ENCODE results near the gene NRG4. TPM values are rescaled to one million over a fixed set of nuclear protein-coding genes. Genes with fewer than 3 reads are reported as not detected.

NRG4 gene
- total and polyA plus RNA-seq, 9 of the 15 experiments (the other 6 are each of a cell fraction or from before 2014, with no cell fraction given) = 0.33 to 2.5 (median 0.76) TPM

DNA sequence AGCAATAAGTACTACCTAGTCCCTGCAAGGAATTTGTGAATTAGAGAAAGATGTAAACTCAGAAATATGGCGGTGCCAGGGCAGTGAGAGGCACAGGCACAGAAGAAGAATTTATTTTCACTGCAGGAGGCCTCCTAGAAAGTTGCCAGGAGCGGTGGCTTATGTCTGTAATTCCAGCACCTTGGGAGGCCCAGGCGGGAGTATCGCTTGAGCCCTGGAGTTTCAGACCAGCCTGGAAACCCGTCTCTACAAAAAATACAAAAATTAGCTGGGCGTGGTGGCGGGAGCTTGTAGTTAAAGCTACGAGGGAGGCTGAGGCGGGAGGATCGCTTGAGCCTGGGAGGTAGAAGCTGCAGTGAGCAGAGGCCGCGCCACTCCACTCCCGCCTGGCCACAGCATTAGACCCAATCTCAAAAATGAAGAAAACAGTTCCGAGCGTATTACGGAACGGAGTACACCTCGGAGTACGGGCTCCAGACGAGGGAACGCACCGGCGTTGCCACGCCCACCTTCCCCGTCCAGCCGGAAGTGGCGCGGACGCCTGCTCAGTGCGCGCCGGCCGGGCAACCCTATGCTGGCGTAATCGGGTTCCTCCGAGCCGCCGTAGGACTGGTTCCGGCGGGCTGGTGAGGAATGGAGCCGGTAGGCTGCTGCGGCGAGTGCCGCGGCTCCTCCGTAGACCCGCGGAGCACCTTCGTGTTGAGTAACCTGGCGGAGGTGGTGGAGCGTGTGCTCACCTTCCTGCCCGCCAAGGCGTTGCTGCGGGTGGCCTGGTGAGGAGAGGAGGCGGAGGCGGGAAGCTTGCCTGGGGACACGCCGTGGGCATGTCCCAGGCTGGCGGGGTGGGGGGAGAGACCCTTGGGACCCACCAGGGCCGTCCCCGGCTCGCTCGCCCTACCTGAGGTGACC is 108.6 kb downstream of the NRG4 start, which contains the start of gene FBXO22:
Gene FBXO22, plus strand, starts transcription at position 548 of the 909 bp plus-strand sequence. Its CDS starts 86 bp downstream, at position 634.
- intact Hi-C loops (cut with micrococcal nuclease) = loop anchor here (2.0 to 5.0 kb wide), 2 partner anchors 61 to 91 kb away; partner anchors contain the start of gene UBE2Q2
- ChIA-PET POLR2A (interaction anchor here (0.7 to 2.1 kb wide), 4 partner anchors 10 to 19 kb away, joined by 4 to 6 read pairs (median 5); no protein-coding TSS in a partner anchor), CTCF (ENCODE audit: low intra/inter-chr PET ratio) (interaction anchor here (1.3 kb wide), 1 partner anchor 18 kb away, joined by 3 read pairs; no protein-coding TSS in a partner anchor)
- Histone ChIP-seq H4K20me1 (replicated peaks; ENCODE audit: control insufficient read depth, insufficient read depth, low read length) (no peaks in the 10 kb centered on the region), H3K27ac (ENCODE audit: extremely low read depth, low read depth, low read length) (peak within 1 kb of the TSS; percentile 91), H3K79me2 (ENCODE audit: control insufficient read depth, insufficient read depth, low read length) (peaks cover 46% of the 10 kb centered on the region), H3K9me1 (ENCODE audit: control insufficient read depth, insufficient read depth, low read length) (no peaks in the 10 kb centered on the region), H3K9me3 (replicated peaks; ENCODE audit: control insufficient read depth, insufficient read depth, low read depth, low read length) (no peaks in the 10 kb centered on the region), H3K36me3 (ENCODE audit: control insufficient read depth, insufficient read depth, low read length) (peaks cover 58% of the 10 kb centered on the region), H3K27me3 (ENCODE audit: control insufficient read depth in 2 of 2, insufficient read depth in 2 of 2, low read length in 2 of 2) (no peaks in the 10 kb centered on the region), H3K4me1 (replicated peaks in 1 of 2; ENCODE audit: control insufficient read depth in 2 of 2, insufficient read depth in 2 of 2, low read length in 2 of 2) (peaks cover 19 to 32% of the 10 kb centered on the region in 2 experiments), H3K4me2 (ENCODE audit: insufficient read depth, low read length) (peak within 1 kb of the TSS; percentile 87), H3K9ac (ENCODE audit: insufficient read depth in 1 of 2, low read depth in 2 of 2, low read length in 2 of 2) (peak within 1 kb of the TSS; percentile 92 to 99), H3K4me3 (peak within 1 kb of the TSS; percentile 89), H2AFZ (ENCODE audit: low read depth, low read length) (peak within 1 kb of the TSS; percentile 92)
- ATAC-seq = peak; percentile 95
- TSS peak; percentile 97 for BruUV-seq (replicated peaks)
- peak; percentile 85 to 96 (median 86) for DNase-seq (ENCODE audit: extremely low read depth in 1 of 4, low spot score in 3 of 4)
- in situ Hi-C loops (cut with MboI) = no loop called here
- 1% methylated on average over 63 of the region's 63 CpGs for WGBS (ENCODE audit: insufficient coverage, low coverage, missing lambda C conversion rate)
- peak; percentile 82 for FAIRE-seq
- TF ChIP-seq, protein P1, sequence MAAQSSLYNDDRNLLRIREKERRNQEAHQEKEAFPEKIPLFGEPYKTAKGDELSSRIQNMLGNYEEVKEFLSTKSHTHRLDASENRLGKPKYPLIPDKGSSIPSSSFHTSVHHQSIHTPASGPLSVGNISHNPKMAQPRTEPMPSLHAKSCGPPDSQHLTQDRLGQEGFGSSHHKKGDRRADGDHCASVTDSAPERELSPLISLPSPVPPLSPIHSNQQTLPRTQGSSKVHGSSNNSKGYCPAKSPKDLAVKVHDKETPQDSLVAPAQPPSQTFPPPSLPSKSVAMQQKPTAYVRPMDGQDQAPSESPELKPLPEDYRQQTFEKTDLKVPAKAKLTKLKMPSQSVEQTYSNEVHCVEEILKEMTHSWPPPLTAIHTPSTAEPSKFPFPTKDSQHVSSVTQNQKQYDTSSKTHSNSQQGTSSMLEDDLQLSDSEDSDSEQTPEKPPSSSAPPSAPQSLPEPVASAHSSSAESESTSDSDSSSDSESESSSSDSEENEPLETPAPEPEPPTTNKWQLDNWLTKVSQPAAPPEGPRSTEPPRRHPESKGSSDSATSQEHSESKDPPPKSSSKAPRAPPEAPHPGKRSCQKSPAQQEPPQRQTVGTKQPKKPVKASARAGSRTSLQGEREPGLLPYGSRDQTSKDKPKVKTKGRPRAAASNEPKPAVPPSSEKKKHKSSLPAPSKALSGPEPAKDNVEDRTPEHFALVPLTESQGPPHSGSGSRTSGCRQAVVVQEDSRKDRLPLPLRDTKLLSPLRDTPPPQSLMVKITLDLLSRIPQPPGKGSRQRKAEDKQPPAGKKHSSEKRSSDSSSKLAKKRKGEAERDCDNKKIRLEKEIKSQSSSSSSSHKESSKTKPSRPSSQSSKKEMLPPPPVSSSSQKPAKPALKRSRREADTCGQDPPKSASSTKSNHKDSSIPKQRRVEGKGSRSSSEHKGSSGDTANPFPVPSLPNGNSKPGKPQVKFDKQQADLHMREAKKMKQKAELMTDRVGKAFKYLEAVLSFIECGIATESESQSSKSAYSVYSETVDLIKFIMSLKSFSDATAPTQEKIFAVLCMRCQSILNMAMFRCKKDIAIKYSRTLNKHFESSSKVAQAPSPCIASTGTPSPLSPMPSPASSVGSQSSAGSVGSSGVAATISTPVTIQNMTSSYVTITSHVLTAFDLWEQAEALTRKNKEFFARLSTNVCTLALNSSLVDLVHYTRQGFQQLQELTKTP (IDR thresholded peaks at IDR 0.05; ENCODE audit: low read depth in 1 of 2, partially characterized antibody in 2 of 2) = peak in 1 of 2 experiments; percentile 26
- TF ChIP-seq KLF16 (IDR thresholded peaks at IDR 0.05) (no peak; the same call in 1 of the 2 replicates), KHSRP (IDR thresholded peaks at IDR 0.05) (no peak), ZZZ3 (IDR thresholded peaks at IDR 0.05) (no peak), SIN3A (IDR thresholded peaks at IDR 0.05; ENCODE audit: borderline replicate concordance in 2 of 2, control insufficient read depth in 1 of 2, low read depth in 2 of 2, low read length in 2 of 2) (peak; percentile 93; a peak in 3 of 4 replicates)
- TF ChIP-seq, protein P2, sequence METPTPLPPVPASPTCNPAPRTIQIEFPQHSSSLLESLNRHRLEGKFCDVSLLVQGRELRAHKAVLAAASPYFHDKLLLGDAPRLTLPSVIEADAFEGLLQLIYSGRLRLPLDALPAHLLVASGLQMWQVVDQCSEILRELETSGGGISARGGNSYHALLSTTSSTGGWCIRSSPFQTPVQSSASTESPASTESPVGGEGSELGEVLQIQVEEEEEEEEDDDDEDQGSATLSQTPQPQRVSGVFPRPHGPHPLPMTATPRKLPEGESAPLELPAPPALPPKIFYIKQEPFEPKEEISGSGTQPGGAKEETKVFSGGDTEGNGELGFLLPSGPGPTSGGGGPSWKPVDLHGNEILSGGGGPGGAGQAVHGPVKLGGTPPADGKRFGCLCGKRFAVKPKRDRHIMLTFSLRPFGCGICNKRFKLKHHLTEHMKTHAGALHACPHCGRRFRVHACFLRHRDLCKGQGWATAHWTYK (CRISPR knock-in tag; IDR thresholded peaks at IDR 0.05) = no peak
- TF ChIP-seq, protein P3, sequence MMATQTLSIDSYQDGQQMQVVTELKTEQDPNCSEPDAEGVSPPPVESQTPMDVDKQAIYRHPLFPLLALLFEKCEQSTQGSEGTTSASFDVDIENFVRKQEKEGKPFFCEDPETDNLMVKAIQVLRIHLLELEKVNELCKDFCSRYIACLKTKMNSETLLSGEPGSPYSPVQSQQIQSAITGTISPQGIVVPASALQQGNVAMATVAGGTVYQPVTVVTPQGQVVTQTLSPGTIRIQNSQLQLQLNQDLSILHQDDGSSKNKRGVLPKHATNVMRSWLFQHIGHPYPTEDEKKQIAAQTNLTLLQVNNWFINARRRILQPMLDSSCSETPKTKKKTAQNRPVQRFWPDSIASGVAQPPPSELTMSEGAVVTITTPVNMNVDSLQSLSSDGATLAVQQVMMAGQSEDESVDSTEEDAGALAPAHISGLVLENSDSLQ (IDR thresholded peaks at IDR 0.05) = no peak
- TF ChIP-seq, protein P4, sequence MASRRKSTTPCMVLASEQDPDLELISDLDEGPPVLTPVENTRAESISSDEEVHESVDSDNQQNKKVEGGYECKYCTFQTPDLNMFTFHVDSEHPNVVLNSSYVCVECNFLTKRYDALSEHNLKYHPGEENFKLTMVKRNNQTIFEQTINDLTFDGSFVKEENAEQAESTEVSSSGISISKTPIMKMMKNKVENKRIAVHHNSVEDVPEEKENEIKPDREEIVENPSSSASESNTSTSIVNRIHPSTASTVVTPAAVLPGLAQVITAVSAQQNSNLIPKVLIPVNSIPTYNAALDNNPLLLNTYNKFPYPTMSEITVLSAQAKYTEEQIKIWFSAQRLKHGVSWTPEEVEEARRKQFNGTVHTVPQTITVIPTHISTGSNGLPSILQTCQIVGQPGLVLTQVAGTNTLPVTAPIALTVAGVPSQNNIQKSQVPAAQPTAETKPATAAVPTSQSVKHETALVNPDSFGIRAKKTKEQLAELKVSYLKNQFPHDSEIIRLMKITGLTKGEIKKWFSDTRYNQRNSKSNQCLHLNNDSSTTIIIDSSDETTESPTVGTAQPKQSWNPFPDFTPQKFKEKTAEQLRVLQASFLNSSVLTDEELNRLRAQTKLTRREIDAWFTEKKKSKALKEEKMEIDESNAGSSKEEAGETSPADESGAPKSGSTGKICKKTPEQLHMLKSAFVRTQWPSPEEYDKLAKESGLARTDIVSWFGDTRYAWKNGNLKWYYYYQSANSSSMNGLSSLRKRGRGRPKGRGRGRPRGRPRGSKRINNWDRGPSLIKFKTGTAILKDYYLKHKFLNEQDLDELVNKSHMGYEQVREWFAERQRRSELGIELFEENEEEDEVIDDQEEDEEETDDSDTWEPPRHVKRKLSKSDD (conservative IDR thresholded peaks at IDR 0.05; ENCODE audit: low read length) = no peak
